K562 (cell line): ENCODE measurements around the gene DBNL. TPM values are rescaled to one million over a fixed set of nuclear protein-coding genes. Genes with fewer than 3 reads are reported as not detected.

Experiments used
- ARID2 ChIP-seq: fragments of 450-650 bp; IDR thresholded peaks from 2 replicates; pipeline ENCODE4 v1.6.1; 2017; ENCODE audit warnings: antibody characterized with exemption, mild to moderate bottlenecking
- CREB1 ChIP-seq, 2 experiments: sonication (generic) in 1 of 2; formaldehyde crosslinking in 1 of 2; IDR thresholded peaks; 2 replicates each; pipeline versions ENCODE4 v1.6.1 to v1.8.0; 2012 to 2022; ENCODE audit warnings: inconsistent platforms in 1 of 2, mild to moderate bottlenecking in 1 of 2, missing genetic modification reagents in 1 of 2, moderate library complexity in 1 of 2
- HDAC1 ChIP-seq, 2 experiments: fragments of 450-650 bp; IDR thresholded peaks; 2 replicates each; pipeline ENCODE4 v1.6.1; 2016 to 2017; ENCODE audit warnings: inconsistent platforms in 1 of 2, mild to moderate bottlenecking in 1 of 2, moderate library complexity in 1 of 2
- HDGF ChIP-seq: fragments of 450-650 bp; IDR thresholded peaks from 2 replicates; pipeline ENCODE4 v1.6.1; 2016
- ILK ChIP-seq: fragments of 450-650 bp; IDR thresholded peaks from 2 replicates; pipeline ENCODE4 v1.6.1; 2016; ENCODE audit warnings: missing genetic modification characterization, low read depth, mild to moderate bottlenecking, missing compliant biosample characterization, moderate library complexity, borderline replicate concordance
- MAZ ChIP-seq, 2 experiments: fragments of 450-650 bp in 1 of 2; sonication (generic) in 1 of 2; formaldehyde crosslinking; IDR thresholded peaks in 1 of 2; conservative IDR thresholded peaks in 1 of 2; 2 replicates each; pipeline versions ENCODE4 v1.4.0 to v1.5.0; 2020; ENCODE audit warnings: mild to moderate bottlenecking in 1 of 2, missing genetic modification reagents in 1 of 2
- MIER1 ChIP-seq: fragments of 450-650 bp; IDR thresholded peaks from 2 replicates; pipeline ENCODE4 v1.6.1; 2016; ENCODE audit warnings: antibody characterized with exemption, mild to moderate bottlenecking, low read depth
- MXI1 ChIP-seq: IDR thresholded peaks from 2 replicates; pipeline ENCODE4 v1.6.1; 2011; ENCODE audit warnings: low read depth, mild to moderate bottlenecking, improper control_type of control experiment, low read length
- PHF21A ChIP-seq: fragments of 450-650 bp; IDR thresholded peaks from 2 replicates; pipeline ENCODE4 v1.6.1; 2017; ENCODE audit warnings: low read depth, borderline replicate concordance
- RAD51 ChIP-seq: fragments of 450-650 bp; IDR thresholded peaks from 2 replicates; pipeline ENCODE4 v1.7.1; 2016; ENCODE audit warnings: low read depth, mild to moderate bottlenecking, borderline replicate concordance
- RBFOX2 ChIP-seq: fragments of 200-400 bp; formaldehyde crosslinking; IDR thresholded peaks from 2 replicates; pipeline ENCODE4 v1.6.1; 2017; ENCODE audit warnings: low read depth, mild to moderate bottlenecking, low read length, moderate library complexity
- SAFB2 ChIP-seq: fragments of 200-400 bp; formaldehyde crosslinking; IDR thresholded peaks from 2 replicates; pipeline ENCODE4 v1.6.1; 2018; ENCODE audit warnings: borderline replicate concordance, low read length, low read depth, moderate library complexity; ENCODE audit not compliant: severe bottlenecking
- SIX5 ChIP-seq, 2 experiments: IDR thresholded peaks; 2 replicates each; pipeline ENCODE4 v1.6.1; 2011; ENCODE audit warnings: low read length in 2 of 2, borderline replicate concordance in 1 of 2, low read depth in 1 of 2, mild to moderate bottlenecking in 1 of 2, moderate library complexity in 1 of 2; ENCODE audit not compliant: insufficient read depth in 1 of 2
- SRF ChIP-seq, 2 experiments: fragments of 250-450, 450-650 bp in 1 of 2; sonication (Bioruptor Pico) in 1 of 2; sonication (generic) in 1 of 2; formaldehyde crosslinking; IDR thresholded peaks; 2 replicates each; pipeline versions ENCODE4 v1.5.0 to v1.5.1; 2020 to 2022; ENCODE audit warnings: mild to moderate bottlenecking in 1 of 2, missing genetic modification reagents in 1 of 2
- TCF7L2 ChIP-seq: fragments of 150-350 bp; IDR thresholded peaks from 2 replicates; pipeline ENCODE4 v1.6.1; 2016; ENCODE audit warnings: low read depth, mild to moderate bottlenecking, low read length, moderate library complexity
- TEAD4 ChIP-seq, 2 experiments: sonication (generic) in 1 of 2; formaldehyde crosslinking in 1 of 2; IDR thresholded peaks; 2 replicates each; pipeline versions ENCODE4 v1.6.1 to v1.8.0; 2012 to 2022; ENCODE audit warnings: borderline replicate concordance in 1 of 2, inconsistent platforms in 1 of 2, low read length in 1 of 2, mild to moderate bottlenecking in 1 of 2, missing genetic modification reagents in 1 of 2
- U2AF2 ChIP-seq: fragments of 200-400 bp; formaldehyde crosslinking; optimal IDR thresholded peaks from 2 replicates; pipeline ENCODE3; 2017; ENCODE audit warnings: low read depth, mild to moderate bottlenecking, low read length
- ZBTB8A ChIP-seq: fragments of 450-650 bp; IDR thresholded peaks from 2 replicates; pipeline ENCODE4 v1.6.1; 2018; ENCODE audit warnings: mild to moderate bottlenecking, moderate library complexity; ENCODE audit not compliant: partially characterized antibody
- ZC3H8 ChIP-seq: fragments of 450-650 bp; IDR thresholded peaks from 2 replicates; pipeline ENCODE4 v1.6.1; 2017
- ZNF184 ChIP-seq: sonication (generic); formaldehyde crosslinking; IDR thresholded peaks from 2 replicates; pipeline ENCODE4 v1.5.0; 2020; ENCODE audit warnings: missing genetic modification reagents
- ZNF263 ChIP-seq: sonication (generic); formaldehyde crosslinking; IDR thresholded peaks from 2 replicates; pipeline ENCODE4 v1.8.0; 2022; ENCODE audit warnings: mild to moderate bottlenecking, missing genetic modification reagents, borderline replicate concordance
- ZNF551 ChIP-seq: fragments of 250-450 bp; sonication (Bioruptor Pico); IDR thresholded peaks from 2 replicates; pipeline ENCODE4 v1.5.0; 2021; ENCODE audit warnings: mild to moderate bottlenecking, moderate library complexity
- ZNF75A ChIP-seq: fragments of 450-650 bp; formaldehyde crosslinking; IDR thresholded peaks from 2 replicates; pipeline ENCODE4 v1.4.0; 2020; ENCODE audit warnings: mild to moderate bottlenecking
- polyA plus RNA-seq, 8 experiments: library from polyadenylated mRNA; depleted of rRNA in 4 of 8; stranded (reverse) in 5 of 8; unstranded in 3 of 8; fragments of >200 nt; fragmentation: Nextera tagmentation in 2 of 8; fragmentation: Illumina TruSeq in 1 of 8; extraction: Ambion mirVana in 2 of 8; extraction: Trizol in 1 of 8; gene quantifications; 2 replicates each; pipeline versions ENCODE4 v1.2.1 to v1.2.3, GENCODE V29; 2011 to 2014; ENCODE audit warnings: inconsistent platforms in 1 of 8, missing spikeins in 1 of 8
- total RNA-seq, 7 experiments: library from RNA; depleted of rRNA in 6 of 7; stranded (reverse); fragments of >200 nt in 6 of 7; fragmentation: Illumina TruSeq in 2 of 7; extraction: Trizol in 2 of 7; gene quantifications; 2 replicates each; pipeline versions ENCODE4 v1.2.1 to v1.2.3, GENCODE V29; 2011 to 2021; ENCODE audit warnings: low replicate concordance in 1 of 7
- TF ChIP-seq, protein P1 (sequence below): fragments of 250-450 bp; sonication (Bioruptor Pico); IDR thresholded peaks from 2 replicates; pipeline ENCODE4 v1.4.0; 2020
- TF ChIP-seq, protein P2 (sequence below): sonication (generic); formaldehyde crosslinking; IDR thresholded peaks from 2 replicates; pipeline ENCODE4 v1.8.0; 2022; ENCODE audit warnings: missing genetic modification reagents, mild to moderate bottlenecking, borderline replicate concordance
- TF ChIP-seq, protein P3 (sequence below): fragments of 450-650 bp; formaldehyde crosslinking; IDR thresholded peaks from 2 replicates; pipeline ENCODE4 v1.4.0; 2020; ENCODE audit warnings: mild to moderate bottlenecking, moderate library complexity

DBNL gene
- total and polyA plus RNA-seq, 9 of the 15 experiments (the other 6 are each of a cell fraction or from before 2014, with no cell fraction given): 1.9 to 65.1 (median 38.9) TPM

DNA sequence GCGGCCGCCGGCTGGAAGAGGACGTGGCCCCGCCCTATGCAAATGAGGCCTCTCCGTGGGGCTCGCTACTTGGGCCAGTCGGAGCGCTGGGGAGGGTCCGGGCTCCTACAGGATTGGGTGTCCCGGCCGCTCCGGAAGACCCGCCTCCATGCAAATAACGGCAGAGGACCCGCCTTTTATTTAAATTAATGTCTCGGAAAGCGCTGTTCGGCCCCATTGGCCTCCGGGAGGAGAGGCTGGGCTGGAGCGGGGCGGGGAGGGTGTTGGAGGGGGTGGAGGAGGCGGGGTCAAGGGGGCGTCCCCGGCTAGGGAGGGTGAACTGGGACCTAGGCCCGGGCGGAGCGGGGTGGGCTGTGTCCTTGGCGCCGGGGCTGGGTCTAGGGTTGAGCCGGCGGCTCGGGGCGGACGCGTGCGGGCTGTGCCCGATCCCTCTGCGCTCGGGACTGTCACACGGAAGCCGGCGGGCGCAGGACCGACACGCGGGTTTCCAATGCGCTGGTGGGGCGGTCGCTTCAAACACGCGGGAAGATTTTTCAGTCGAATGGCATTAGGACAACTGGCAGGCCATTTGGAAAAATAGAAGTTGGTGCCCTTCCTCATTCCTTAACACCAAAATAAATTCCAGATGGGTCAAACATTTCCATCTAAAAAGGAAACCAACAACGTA lies 38.2 kb downstream of the DBNL start (continued):
- TF ChIP-seq RBFOX2 (peak; percentile 71), PHF21A (no peak), SRF (CRISPR knock-in tag; IDR thresholded peaks at IDR 0.05) (no peak; a peak in 1 of 4 replicates), ZNF551 (no peak), HDGF (no peak), MIER1 (0 out of 2 replicates have a peak, but pooled peaks have one; percentile 55), ZNF184 (CRISPR knock-in tag) (no peak), ZBTB8A (no peak), U2AF2 (no peak), MXI1 (peak; percentile 54; the same call in 1 of the 2 replicates), RAD51 (no peak), SAFB2 (no peak), SIX5 (IDR thresholded peaks at IDR 0.05; ENCODE audit: borderline replicate concordance in 1 of 2, insufficient read depth in 1 of 2, low read depth in 1 of 2, low read length in 2 of 2) (no peak), MAZ (CRISPR knock-in tag; conservative IDR thresholded peaks at IDR 0.05 in 1 of 2, IDR thresholded peaks at IDR 0.05 in 1 of 2) (peak in 1 of 2 experiments; percentile 34; a peak in 2 of 4 replicates), TCF7L2 (no peak), CREB1 (IDR thresholded peaks at IDR 0.05) (no peak), CREB1 (CRISPR knock-in tag; IDR thresholded peaks at IDR 0.05) (no peak), HDAC1 (IDR thresholded peaks at IDR 0.05) (peak in 1 of 2 experiments; percentile 79; a peak in 2 of 4 replicates), ILK (no peak), ZNF263 (CRISPR knock-in tag) (no peak), TEAD4 (IDR thresholded peaks at IDR 0.05; ENCODE audit: low read length) (no peak), TEAD4 (CRISPR knock-in tag; IDR thresholded peaks at IDR 0.05; ENCODE audit: borderline replicate concordance) (no peak), ARID2 (no peak), ZC3H8 (no peak), ZNF75A (CRISPR knock-in tag) (no peak)
- TF ChIP-seq, protein P1, sequence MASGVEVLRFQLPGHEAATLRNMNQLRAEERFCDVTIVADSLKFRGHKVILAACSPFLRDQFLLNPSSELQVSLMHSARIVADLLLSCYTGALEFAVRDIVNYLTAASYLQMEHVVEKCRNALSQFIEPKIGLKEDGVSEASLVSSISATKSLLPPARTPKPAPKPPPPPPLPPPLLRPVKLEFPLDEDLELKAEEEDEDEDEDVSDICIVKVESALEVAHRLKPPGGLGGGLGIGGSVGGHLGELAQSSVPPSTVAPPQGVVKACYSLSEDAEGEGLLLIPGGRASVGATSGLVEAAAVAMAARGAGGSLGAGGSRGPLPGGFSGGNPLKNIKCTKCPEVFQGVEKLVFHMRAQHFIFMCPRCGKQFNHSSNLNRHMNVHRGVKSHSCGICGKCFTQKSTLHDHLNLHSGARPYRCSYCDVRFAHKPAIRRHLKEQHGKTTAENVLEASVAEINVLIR (CRISPR knock-in tag): no peak
- TF ChIP-seq, protein P2, sequence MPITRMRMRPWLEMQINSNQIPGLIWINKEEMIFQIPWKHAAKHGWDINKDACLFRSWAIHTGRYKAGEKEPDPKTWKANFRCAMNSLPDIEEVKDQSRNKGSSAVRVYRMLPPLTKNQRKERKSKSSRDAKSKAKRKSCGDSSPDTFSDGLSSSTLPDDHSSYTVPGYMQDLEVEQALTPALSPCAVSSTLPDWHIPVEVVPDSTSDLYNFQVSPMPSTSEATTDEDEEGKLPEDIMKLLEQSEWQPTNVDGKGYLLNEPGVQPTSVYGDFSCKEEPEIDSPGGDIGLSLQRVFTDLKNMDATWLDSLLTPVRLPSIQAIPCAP (CRISPR knock-in tag): no peak
- TF ChIP-seq, protein P3, sequence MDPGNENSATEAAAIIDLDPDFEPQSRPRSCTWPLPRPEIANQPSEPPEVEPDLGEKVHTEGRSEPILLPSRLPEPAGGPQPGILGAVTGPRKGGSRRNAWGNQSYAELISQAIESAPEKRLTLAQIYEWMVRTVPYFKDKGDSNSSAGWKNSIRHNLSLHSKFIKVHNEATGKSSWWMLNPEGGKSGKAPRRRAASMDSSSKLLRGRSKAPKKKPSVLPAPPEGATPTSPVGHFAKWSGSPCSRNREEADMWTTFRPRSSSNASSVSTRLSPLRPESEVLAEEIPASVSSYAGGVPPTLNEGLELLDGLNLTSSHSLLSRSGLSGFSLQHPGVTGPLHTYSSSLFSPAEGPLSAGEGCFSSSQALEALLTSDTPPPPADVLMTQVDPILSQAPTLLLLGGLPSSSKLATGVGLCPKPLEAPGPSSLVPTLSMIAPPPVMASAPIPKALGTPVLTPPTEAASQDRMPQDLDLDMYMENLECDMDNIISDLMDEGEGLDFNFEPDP: no peak
